Fibroblast of upper back skin (primary cell): ENCODE measurements around the gene PARP6.

ENCODE experiments used
- DNase-seq: peaks from one replicate; pipeline ENCODE4 v3.0.0-alpha.2; 2013

Gene PARP6

DNA sequence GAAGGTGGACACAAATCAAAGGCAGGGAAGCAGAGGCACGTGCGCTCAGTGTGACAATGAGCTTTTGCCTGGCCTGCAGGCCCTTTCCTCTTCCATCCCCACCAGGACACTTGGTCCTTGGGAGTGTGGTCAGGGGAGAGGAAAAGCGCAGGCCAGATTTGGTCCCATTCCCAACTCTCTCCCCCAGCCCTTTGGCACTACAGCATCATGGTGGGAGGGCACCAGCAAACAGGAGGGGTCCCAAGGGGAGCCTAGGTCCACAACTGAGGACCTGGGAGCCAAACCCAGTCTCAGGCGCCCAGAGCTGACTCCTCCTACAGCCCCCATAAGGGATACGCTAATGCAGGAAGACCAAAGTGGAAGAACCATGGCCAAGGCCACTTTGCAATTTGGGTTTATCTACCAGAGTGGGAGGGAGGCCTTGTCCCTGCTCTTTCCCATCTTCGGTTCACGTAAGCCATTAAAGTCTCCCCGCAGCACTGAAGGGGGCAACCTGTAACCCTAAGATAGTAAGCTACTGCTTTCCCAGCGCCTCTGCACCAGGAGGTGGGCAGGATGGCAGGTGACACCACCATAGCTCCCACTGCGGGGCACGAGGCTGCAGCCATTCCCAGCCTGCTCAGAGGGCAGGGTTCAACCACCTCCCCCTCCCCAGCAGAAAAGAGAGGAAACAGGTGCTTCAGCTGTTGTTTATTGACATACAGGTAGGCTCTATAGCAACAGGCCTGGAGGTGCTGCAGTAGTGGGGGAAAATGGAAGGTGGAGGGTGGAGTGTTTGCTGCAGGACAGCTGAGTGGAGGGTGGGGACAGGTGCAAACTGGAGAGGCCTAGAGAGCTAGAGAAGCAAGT lies 73.8 kb downstream of the PARP6 start:
- no peak for DNase-seq

DNA sequence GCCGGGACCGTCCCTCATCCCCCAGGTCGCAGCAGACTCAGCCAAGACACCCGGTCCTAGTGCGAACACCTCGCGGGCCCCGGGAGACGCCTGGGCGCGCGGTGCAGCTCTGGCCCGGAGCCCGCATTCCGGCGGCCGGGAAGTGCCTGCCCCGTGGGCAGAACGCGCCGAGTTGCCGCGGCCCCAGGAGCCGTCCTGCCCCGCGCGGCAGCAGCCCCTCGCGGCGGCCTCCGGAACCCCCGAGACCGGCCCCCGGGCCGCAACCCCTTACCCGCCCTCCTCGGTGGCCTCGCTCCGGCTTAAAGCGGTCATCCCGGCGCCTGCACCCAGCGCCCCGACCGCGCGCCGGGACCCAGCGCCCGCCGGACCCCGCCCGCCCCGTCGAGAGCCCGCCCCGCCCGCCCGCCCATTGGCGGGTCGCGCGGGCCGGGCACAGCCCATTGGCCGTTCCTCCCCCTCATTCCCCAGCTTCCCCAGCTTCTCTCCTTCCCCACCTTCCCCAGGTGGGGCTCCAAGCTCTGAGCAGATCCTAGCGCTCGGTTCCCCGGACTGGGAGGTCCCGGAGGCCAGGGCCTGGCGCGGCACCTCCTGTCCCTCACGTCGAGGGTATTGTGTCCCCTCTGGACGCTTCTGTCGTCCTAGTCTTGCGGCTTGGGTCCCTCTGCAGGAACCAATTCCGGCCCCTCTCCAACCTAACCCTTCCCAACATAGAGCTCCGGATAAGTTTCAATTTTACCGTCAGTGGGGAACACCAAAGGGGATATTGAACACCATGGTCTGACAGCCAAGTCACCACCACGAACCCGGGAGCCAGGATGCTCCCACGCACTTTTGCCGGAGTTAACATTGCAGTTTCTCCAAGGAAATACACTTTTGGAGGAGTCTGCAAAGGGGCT lies 74.6 kb downstream of the PARP6 start, which contains the start of gene GRAMD2A:
Gene GRAMD2A, minus strand, starts transcription at position 328 of the 896 bp plus-strand sequence.
- DNase-seq, result peak; percentile 35

DNA sequence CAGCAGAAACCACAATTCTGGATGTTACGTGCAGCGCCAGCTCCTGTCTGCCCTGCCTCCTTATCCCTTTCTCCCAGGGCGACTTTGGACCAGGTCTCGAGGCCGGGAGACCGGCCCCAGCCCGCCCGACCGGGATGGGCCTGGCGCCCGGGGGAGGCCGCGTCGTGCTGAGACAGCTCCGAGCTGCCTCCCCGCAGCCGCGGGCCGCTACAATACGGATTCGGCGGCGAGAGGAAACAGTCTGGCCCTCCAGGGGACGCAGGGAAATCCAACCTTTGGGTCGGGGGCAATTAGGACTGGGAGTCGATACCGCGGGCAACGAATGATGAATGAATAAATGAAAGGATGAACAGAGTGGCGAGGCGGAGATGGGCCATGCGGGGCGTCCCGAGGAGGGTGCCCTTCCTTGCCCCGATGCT lies 75.3 kb downstream of the PARP6 start:
- no peak for DNase-seq

DNA sequence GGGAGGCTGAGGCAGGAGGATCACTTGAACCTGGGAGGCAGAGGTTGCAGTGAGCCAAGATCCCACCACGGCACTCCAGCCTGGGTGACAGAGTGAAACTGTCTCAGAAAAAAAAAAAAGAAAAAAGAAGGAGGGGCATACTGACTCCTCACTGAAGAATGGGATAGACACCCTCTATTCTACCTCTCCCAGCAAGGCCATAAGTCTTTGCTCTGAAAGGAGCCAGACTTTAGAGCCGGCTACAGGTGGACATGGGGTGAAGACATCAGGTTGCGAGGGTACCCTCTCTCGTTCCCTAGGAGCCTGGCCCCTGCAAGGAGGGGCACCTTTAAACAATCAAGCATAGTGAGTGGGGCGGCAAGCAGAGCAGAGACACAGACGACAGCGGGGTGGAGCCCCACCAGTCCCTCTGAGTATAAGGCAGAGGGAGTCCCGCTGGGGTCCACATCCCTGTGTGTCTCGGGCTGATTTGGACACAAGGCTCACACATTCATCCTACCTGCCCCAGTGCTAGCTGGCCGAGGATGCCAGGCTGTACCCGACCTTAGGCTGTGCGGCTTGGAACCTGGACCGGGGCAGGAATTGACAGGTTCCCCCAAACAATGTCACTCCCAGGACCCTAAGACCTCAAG lies 75.8 kb downstream of the PARP6 start:
- no peak for DNase-seq

DNA sequence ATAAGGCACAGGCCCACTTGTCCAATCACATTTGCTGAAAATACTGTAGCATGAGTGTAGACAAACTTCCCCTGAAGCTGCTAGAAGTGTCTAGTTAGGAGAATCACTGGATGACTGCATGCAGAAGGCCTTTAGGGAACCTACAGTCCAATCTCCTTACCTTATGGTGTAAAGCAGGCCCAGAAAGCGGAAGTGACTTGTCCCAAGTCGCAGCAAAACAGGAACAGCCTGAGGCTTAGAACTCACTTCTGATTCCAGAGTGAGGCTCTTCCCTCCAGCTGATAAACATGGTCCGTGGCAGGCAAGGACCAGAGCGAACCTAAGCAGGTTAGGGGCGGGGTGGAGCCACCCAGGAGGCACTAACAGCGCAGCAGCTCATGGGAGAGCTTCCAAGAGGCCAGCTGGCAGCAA lies 77.2 kb downstream of the PARP6 start:
- no peak for DNase-seq

DNA sequence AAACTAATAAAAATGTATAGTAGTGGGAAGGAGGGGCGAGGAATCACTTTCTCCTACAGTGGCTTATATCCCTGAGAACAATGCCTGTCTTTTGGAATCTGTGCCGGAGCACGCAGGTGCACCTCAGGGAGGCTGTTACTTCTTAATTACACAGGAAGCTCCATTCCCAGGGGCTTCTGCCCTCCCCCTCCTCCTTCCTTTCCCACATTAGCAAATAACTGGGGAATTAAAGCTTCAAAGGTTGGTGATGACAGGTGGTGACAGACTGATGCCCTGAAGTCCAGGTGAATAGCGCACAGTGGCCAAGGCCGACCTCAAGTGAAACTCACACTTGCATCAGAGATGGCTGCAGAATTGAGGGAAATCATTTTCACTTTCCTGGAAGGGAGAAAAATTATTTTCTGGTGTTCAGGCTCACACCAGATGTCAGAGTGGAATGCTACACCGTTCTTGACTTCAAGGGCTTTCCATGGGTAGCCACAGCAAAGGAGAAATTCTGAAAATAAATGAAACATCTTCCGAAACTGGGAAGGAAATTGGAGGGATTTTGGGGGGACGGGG lies 78.4 kb downstream of the PARP6 start:
- no peak for DNase-seq

DNA sequence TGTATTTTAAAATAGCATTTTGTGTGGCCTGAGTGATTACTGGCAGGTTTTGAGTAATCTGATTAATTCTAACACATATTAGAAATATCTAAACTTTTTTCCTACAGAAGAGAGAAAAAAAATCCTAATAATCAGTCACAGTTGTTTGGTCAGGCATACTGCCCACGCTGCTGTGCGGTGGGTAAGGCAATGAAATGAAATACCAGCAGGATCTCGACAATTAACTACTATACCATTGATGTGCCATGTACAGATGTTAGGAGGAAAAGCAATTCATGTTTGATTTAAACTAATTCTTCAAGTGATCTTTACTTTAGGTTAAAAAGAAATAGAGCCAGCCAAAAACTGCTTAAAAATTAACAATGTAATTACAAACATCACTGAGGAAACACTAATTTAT lies 79.9 kb downstream of the PARP6 start:
- DNase-seq, result no peak
